KOPT-K1 (cell line): Measurements from ENCODE around the gene TMEM243.
"Not testable (repeated sequence)": the region's sequence is repeated elsewhere in the genome, so short reads cannot be mapped to it uniquely, and the experiment has no call there.

Source experiments
- H3K27ac ChIP-seq: fragments of 200-600 bp; sonication (generic); 2 replicates; pipeline ENCODE4 v1.5.1; 2016; ENCODE audit warnings: antibody characterized with exemption, mild to moderate bottlenecking, low read depth, low read length; ENCODE audit not compliant: poor library complexity, severe bottlenecking
- H3K36me3 ChIP-seq: fragments of 200-600 bp; sonication (generic); 2 replicates; pipeline ENCODE4 v1.5.1; 2017; ENCODE audit warnings: antibody characterized with exemption, mild to moderate bottlenecking, low read length, moderate library complexity; ENCODE audit not compliant: insufficient read depth
- H3K9me3 ChIP-seq: fragments of 200-600 bp; sonication (generic); 2 replicates; pipeline ENCODE4 v1.5.1; 2017; ENCODE audit warnings: antibody characterized with exemption, low read length, mild to moderate bottlenecking; ENCODE audit not compliant: insufficient read depth, poor library complexity, severe bottlenecking

The TMEM243 gene, protein sequence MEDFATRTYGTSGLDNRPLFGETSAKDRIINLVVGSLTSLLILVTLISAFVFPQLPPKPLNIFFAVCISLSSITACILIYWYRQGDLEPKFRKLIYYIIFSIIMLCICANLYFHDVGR

DNA sequence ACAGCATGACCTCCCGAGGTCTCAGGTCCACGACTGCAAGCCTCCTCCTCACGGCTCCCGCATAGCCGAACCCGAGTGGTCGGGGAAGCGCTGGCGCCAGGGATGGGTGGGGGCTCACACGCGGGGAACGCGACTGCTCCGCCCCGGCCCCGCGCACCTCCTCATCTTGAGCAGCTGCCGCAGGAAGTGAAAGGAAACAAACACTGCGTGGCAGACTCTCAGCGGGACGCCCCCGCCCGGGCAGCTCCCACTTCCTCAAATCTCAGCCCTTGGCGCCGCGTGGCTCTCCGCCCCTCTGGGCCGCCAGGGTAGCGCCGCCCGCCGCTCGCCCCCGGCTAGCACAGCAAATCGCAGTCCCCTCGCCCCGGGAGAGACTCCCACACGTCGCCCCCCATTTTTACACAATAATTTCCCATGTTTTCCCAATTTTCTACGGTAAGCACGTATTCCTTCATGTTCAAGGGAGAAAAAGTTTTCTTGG, at the start of gene TMEM243:
Gene TMEM243, minus strand, starts transcription at position 188 of the 481 bp plus-strand sequence. CDS start 229 bp downstream, outside the sequence.
- no peaks in the 10 kb centered on the region for H3K9me3 ChIP-seq
- H3K27ac ChIP-seq = peak within 1 kb of the TSS; percentile 66
- H3K36me3 ChIP-seq = 0 out of 2 replicates have a peak, but pooled peaks cover 3% of the 10 kb centered on the region

DNA sequence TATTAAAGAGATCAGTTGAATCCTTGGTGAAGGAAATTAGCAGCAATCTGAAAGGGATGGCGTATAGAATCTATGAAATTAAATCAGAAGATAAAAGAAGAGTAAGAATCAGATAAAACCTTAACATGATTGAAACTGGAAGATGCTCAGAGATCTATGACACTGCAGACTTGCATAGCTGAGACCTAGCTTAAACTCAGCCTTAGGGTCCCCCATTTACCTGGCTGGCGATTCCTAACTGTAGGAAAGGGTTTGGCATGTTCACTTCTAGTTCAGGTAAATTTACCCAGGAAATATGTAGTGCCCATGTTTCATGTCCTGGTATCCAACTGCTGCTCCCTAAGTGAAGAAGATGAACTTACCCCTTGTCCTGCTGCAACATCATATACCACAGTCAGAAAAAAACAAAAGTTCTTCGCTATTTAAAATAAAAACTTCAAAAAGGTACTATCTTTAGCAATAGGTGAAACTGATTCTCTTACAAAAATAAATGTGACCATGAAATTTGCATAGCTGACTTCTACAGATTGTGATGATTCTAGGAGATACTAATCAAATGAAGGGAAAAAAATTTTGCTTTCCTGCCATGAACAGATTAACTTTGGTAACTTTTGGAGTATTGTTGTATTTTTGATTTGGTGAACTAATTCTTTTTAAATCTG, 47.8 kb upstream of the TMEM243 start:
- no peak overlapping the region for H3K27ac ChIP-seq
- no peaks in the 10 kb centered on the region for H3K36me3 ChIP-seq
- no peaks in the 10 kb centered on the region for H3K9me3 ChIP-seq

DNA sequence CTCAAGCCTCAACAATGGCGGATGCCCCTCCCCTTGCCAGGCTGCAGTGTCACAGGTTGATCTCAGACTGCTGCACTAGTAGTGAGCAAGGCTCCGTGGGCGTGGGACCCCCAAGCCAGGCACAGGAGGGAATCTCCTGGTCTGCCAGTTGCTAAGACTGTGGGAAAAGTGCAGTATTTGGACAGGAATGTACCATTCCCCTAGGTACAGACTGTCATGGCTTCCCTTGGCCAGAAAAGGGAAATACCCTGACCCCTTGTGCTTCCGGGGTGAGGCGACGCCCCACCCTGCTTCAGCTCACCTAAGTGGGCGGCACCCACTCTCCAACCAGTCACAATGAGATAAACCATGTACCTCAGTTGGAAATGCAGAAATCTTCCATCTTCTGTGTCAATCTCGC, 44.0 kb upstream of the TMEM243 start:
- no peak overlapping the region for H3K27ac ChIP-seq
- no peaks in the 10 kb centered on the region for H3K9me3 ChIP-seq
- H3K36me3 ChIP-seq = no peaks in the 10 kb centered on the region

DNA sequence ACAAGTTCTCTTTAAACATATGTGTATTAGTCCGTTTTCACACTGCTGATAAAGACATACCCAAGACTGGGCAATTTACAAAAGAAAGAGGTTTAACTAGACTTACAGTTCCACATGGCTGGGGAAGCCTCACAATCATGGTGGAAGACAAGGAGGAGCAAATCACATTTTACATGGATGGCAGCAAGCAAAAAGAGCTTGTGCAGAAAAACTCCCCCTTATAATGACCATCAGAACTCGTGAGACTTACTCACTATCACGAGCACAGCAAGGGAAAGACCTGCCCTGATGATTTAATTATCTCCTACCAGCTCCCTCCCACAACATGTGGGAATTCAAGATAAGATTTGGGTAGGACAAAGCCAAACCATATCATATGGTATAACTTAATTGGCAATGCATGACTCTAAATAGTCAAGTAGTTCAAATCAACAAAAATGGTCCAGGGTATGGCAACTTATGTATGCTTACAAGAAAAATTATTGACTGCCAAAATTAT, 34.1 kb upstream of the TMEM243 start:
- Histone ChIP-seq H3K36me3 (no peaks in the 10 kb centered on the region), H3K27ac (no peak overlapping the region), H3K9me3 (peaks cover 5% of the 10 kb centered on the region)

DNA sequence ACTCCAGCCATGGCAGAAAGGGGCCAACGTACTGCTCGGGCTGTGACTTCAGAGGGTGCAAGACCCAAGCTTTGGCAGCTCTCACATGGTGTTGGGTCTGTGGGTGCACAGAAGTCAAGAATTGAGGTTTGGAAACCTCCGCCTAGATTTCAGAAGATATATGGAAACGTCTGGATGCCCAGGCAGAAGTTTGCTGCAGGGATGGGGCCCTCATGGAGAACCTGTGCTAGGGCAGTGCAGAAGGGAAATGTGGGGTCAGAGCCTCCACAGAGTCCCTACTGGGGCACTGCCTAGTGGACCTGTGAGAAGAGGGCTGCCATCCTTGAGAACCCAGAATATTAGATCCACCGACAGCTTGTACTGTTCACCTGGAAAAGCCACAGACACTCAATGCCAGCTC, 26.1 kb upstream of the TMEM243 start:
- H3K36me3 ChIP-seq, H3K27ac ChIP-seq: not testable (repeated sequence)
- H3K9me3 ChIP-seq = peaks cover 22% of the 10 kb centered on the region

DNA sequence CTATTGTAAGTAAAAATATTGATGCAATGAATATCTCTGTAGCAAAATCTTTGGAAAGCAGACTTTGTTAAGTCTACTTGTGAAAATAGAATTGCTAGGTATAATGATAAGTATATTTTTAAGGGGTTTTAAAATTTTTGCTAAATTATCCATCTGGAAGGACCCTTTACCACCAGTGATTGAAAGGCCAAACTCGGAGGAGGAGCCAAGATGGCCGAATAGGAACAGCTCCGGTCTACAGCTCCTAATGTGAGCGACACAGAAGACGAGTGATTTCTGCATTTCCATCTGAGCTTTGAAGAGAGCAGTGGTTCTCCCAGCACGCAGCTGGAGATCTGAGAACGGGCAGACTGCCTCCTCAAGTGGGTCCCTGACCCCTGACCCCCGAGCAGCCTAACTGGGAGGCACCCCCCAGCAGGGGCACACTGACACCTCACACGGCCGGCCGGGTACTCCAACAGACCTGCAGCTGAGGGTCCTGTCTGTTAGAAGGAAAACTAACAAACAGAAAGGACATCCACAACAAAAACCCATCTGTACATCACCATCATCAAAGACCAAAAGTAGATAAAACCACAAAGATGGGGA, 19.0 kb upstream of the TMEM243 start:
- H3K9me3 ChIP-seq, H3K36me3 ChIP-seq, H3K27ac ChIP-seq: not testable (repeated sequence)

DNA sequence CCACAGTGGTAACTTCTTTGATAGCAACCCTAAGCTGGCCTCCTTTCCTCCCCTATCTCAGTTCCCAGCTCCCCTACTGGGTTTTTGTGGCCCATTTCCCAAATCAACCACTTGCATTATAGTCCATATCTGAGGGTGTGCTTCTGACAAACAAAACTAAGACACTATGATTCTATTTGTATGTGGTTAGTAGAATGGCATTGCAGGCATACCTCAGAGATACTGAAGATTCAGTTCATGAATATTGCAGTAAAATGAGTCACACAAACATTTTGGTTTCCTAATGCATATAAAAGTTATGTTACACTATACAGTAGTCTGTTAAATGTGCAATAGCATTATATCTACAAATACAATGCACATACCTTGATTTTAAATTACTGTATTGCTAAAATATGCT, 15.4 kb upstream of the TMEM243 start:
- H3K9me3 ChIP-seq = peaks cover 10% of the 10 kb centered on the region
- no peak overlapping the region for H3K27ac ChIP-seq
- no peaks in the 10 kb centered on the region for H3K36me3 ChIP-seq

DNA sequence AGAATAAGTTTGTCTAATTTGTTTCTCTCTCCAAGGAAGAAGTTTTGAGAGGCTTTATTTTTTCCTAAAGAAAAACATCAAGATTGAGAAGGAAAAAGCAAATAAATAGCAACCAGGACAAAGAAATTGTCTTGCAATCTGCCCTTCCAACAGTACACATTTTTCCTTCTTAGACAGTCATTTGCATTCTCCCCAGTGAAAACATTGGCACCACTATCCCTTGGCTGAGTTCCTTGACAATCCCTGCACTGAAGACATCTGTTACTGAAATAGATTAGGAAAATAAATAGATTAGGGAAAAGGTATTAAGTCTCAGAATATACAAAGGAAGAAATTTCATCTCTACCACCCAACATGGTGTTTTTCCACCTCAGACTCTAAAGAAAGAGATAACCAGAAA, 12.2 kb upstream of the TMEM243 start:
- no peaks in the 10 kb centered on the region for H3K36me3 ChIP-seq
- no peak overlapping the region for H3K27ac ChIP-seq
- H3K9me3 ChIP-seq = peaks cover 10% of the 10 kb centered on the region

DNA sequence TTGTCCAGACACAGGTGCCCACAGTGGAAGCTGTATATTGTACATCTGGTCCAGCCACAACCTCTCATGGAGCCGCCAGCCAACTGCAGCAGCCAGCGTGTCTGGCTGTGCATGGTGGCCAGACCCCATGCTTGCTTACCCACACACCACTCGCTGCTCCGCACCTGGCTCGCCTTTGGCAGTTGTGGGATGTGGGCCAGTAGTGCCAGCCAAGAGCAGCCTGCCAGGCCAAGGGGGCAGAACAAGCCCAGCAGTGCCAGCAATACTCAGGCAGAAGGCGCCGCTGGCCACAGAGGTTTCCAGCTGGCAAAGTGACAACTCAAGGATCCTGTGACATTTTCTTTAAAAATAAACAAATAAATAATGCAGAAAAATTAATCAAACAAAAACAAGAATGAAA, 11.7 kb upstream of the TMEM243 start:
- Histone ChIP-seq H3K9me3 (peaks cover 10% of the 10 kb centered on the region), H3K27ac (no peak overlapping the region), H3K36me3 (no peaks in the 10 kb centered on the region)

DNA sequence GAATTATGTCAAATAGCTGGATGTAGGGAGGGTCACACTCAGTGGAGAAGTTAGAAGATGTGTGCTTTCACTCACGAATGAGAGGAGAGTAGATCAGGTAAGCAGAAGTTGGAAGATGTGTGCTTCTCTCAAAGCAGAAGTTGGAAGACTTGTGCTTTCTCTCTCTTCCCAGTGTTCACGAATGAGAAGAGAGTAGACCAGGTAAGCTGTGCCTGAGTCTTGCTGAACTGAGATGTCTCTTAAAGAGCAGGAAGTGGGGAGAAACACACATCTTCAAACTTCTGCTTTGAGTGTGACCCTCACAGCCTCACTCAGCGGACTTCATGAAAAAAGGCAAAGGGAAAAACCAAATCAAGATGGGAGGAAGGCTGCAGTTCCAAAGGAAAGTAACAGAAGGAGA, 7.0 kb upstream of the TMEM243 start:
- Histone ChIP-seq H3K27ac (no peak overlapping the region), H3K36me3 (no peaks in the 10 kb centered on the region), H3K9me3 (peaks cover 10% of the 10 kb centered on the region)

DNA sequence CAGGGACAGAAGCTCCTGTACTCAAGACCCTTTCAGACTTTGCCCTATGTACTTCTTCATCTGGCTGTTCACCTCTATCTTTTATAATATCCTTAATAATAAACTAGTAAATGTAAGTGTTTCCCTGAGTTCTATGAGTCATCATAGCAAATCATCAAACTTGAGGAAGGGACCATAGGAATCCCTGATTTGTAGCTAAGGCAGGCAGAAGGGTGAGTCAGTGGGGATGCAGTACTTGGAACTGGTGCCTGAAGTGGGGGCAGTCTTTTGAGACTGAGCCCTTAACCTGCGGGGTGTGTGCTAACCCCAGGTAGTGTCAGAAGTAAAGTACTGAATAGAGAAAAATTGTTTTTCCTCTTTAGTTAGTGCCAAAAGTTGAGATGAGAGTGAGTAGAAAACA, 6.2 kb upstream of the TMEM243 start:
- H3K27ac ChIP-seq = no peak overlapping the region
- no peaks in the 10 kb centered on the region for H3K36me3 ChIP-seq
- H3K9me3 ChIP-seq = peaks cover 3% of the 10 kb centered on the region

DNA sequence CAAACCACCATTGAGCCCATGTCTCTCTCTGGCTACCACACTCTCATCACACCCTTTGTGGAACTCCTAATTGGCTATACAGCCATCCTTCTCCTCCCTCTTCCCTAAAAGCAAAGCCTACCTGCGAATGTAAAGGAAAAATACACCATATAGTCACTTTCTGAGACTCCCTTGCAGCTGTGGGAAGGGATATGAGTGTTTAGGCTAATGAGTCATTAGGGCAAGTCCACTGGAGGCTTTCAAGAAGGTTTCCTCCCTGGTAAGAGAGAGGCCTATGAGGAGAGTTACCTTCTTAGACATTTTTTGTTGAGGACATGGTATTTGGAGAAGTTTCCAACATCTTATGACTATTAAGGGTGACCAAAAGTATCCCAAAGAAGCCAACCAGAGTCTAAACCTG, 4.1 kb upstream of the TMEM243 start:
- Histone ChIP-seq H3K27ac (no peak overlapping the region), H3K36me3 (no peaks in the 10 kb centered on the region), H3K9me3 (no peaks in the 10 kb centered on the region)

DNA sequence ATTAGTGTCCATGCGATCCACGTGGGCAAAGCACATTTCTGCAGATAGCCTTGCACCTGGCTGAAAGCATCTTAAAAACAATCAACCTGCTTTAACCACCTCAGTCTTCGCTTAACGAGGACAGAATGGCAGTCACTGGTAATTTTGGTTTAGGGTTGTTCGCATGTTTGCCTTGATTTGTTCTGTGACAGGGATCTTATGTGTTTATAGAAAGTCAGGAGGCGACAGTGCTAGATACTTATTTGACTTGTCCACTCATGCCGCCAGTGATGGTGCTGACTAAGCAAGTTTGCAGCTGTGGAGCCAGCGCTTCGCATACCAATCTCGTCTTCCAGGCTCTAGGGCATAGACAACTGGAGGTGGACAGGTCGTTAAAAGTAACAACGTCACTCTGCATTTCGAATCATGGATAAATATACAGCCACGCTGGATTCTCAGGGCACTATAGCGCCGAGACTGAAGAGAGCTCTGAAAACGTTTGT, 1.2 kb upstream of the TMEM243 start:
- no peaks in the 10 kb centered on the region for H3K36me3 ChIP-seq
- H3K9me3 ChIP-seq = no peaks in the 10 kb centered on the region
- H3K27ac ChIP-seq = no peak overlapping the region

DNA sequence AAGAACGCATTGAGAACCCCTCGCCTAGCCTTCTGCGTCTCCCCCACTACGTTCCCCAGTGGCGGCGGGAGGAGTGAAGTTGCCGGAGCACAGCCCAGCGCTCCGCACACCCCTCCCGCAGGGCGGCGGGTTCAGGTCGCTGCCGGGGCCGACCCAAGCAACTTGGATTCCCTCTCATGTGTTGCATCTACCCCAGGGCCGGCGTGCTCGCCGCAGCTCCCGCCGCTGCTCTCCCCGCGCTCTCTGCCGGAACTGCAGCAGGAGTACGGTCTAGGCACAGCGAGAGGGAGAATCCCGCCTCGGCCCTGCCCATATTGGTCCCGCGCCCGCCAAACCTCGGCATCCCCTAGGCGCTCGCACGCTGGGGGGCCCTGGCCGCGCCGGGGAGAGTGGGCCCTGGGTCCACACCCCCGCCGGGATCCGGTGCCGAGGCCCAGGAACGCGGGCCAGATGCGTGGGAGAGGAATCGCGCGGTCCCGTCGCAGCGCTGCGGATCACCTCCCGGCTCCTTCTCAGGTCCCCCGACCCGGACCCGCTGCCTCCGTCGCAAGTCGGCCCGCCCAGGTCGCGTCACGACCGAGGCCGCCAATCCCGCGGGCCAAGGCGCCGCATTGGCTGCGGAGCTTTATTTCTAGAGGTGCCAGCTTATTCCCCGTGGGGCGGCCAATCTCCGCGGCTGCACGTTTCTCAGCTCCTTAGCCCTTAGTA, 648 bp upstream of the TMEM243 start:
- H3K9me3 ChIP-seq = no peaks in the 10 kb centered on the region
- no peaks in the 10 kb centered on the region for H3K36me3 ChIP-seq
- H3K27ac ChIP-seq = peak overlapping the region; percentile 66
